Panc1 (cell line): Measurements from ENCODE around the gene RAC3. TPM values are rescaled to one million over a fixed set of nuclear protein-coding genes. Genes with fewer than 3 reads are reported as not detected.

Experiments
- ATAC-seq: fragments of 200-7000 bp; cut with Tn5 transposase; 2 replicates; pipeline ENCODE4 v1.9.1; 2020; ENCODE audit warnings: mild to moderate bottlenecking, moderate library complexity
- BruUV-seq: library from RNA; stranded (reverse); fragments of 400-500 nt; replicated peaks from 2 replicates; lab custom pipeline; 2021; lab: Mats Ljungman, UMichigan
- CTCF ChIA-PET: fragments of 300-600 bp; sonication (Branson Sonifier 250); formaldehyde crosslinking; loops from one replicate; lab custom pipeline; 2022; ENCODE audit warnings: antibody characterized with exemption; lab: Charles Lee
- POLR2A ChIA-PET: fragments of 300-600 bp; sonication (Branson Sonifier 250); formaldehyde crosslinking; loops from one replicate; lab custom pipeline; 2022; ENCODE audit warnings: antibody characterized with exemption; lab: Charles Lee
- DNase-seq: peaks from one replicate; pipeline ENCODE4 v3.0.0-alpha.2; 2010; ENCODE audit warnings: low read depth, low spot score
- H3K27ac ChIP-seq: 2 replicates; pipeline ENCODE4 v1.5.1; 2011; ENCODE audit warnings: mild to moderate bottlenecking, low read length, inconsistent platforms
- H3K27me3 ChIP-seq: fragments of 200-500 bp; sonication (Bioruptor generic); 2 replicates; pipeline ENCODE4 v1.6.0; 2014; ENCODE audit warnings: low read length, inconsistent platforms; ENCODE audit not compliant: control insufficient read depth, insufficient read depth
- H3K36me3 ChIP-seq: fragments of 200-500 bp; sonication (Bioruptor generic); 2 replicates; pipeline ENCODE4 v1.5.1; 2014; ENCODE audit warnings: inconsistent platforms, mild to moderate bottlenecking, low read length, moderate library complexity; ENCODE audit not compliant: control insufficient read depth, insufficient read depth
- H3K4me1 ChIP-seq: 2 replicates; pipeline ENCODE4 v1.5.1; 2011; ENCODE audit warnings: inconsistent platforms, mild to moderate bottlenecking, low read length, moderate library complexity; ENCODE audit not compliant: control insufficient read depth, insufficient read depth
- H3K4me3 ChIP-seq, 2 experiments: 2 replicates each; pipeline ENCODE4 v1.5.1; 2011 to 2012; ENCODE audit warnings: low read depth in 2 of 2, low read length in 2 of 2, mild to moderate bottlenecking in 2 of 2, inconsistent platforms in 1 of 2, moderate library complexity in 1 of 2
- H3K9me3 ChIP-seq: fragments of 200-500 bp; sonication (Bioruptor generic); 2 replicates; pipeline ENCODE4 v1.5.1; 2014; ENCODE audit warnings: low read depth, mild to moderate bottlenecking, inconsistent platforms, low read length, moderate library complexity; ENCODE audit not compliant: control insufficient read depth, insufficient read depth
- POLR2AphosphoS5 ChIP-seq: IDR thresholded peaks from 2 replicates; pipeline ENCODE4 v1.6.1; 2012; ENCODE audit warnings: mild to moderate bottlenecking, low read depth, low read length, moderate library complexity
- REST ChIP-seq, 2 experiments: IDR thresholded peaks; 2 replicates each; pipeline ENCODE4 v1.6.1; 2011 to 2012; ENCODE audit warnings: low read depth in 2 of 2, control low read depth in 1 of 2, low read length in 1 of 2, mild to moderate bottlenecking in 1 of 2, moderate library complexity in 1 of 2; ENCODE audit not compliant: insufficient read depth in 1 of 2
- SIN3A ChIP-seq: IDR thresholded peaks from 2 replicates; pipeline ENCODE4 v1.6.1; 2012; ENCODE audit warnings: low read depth, mild to moderate bottlenecking, low read length, moderate library complexity, borderline replicate concordance; ENCODE audit not compliant: insufficient read depth
- TCF7L2 ChIP-seq: IDR thresholded peaks from 2 replicates; pipeline ENCODE4 v1.6.1; 2011; ENCODE audit warnings: mild to moderate bottlenecking, low read depth, low read length, inconsistent platforms
- in situ Hi-C: cut with HindIII; loops from 2 replicates; pipeline ENCODE4 v1.10.0; 2016; ENCODE audit warnings: low sequenced_read_pairs, low pct_unique_long_range_greater_than_20kb
- intact Hi-C: fragments of 100-400 bp; cut with micrococcal nuclease; formaldehyde crosslinking; loops from one replicate; pipeline ENCODE4 v1.10.0; 2022; ENCODE audit not compliant: unreplicated experiment
- total RNA-seq: library from RNA; stranded (reverse); gene quantifications from one replicate; pipeline ENCODE4 v1.2.1, GENCODE V29; 2021; ENCODE audit not compliant: unreplicated experiment
- TF ChIP-seq, protein P1 (sequence below): fragments of 450-650 bp; IDR thresholded peaks from 2 replicates; pipeline ENCODE4 v1.5.1; 2017; ENCODE audit warnings: mild to moderate bottlenecking

Gene RAC3
- total RNA-seq, 1 experiment from 2014 or later, result 39.4 TPM

GRCh38 chr17:81983639-81984373 lies 47.7 kb upstream of the RAC3 start:
- CTCF ChIA-PET, result interaction anchor here (0.7 kb wide), 1 partner anchor 30 kb away, joined by 5 read pairs; no protein-coding TSS in a partner anchor
- no peak overlapping the region for H3K27ac ChIP-seq

GRCh38 chr17:81984773-81985410 lies 46.6 kb upstream of the RAC3 start:
- no peaks in the 10 kb centered on the region for H3K27me3 ChIP-seq
- intact Hi-C loops, result no loop called here
- H3K36me3 ChIP-seq, result no peaks in the 10 kb centered on the region
- no peak for DNase-seq
- H3K4me1 ChIP-seq, result no peaks in the 10 kb centered on the region
- no peaks in the 10 kb centered on the region for H3K9me3 ChIP-seq
- no peak overlapping the region for H3K4me3 ChIP-seq
- POLR2A ChIA-PET, result no interaction called here
- no TSS peak for BruUV-seq
- no peak overlapping the region for H3K27ac ChIP-seq
- in situ Hi-C loops, result no loop called here
- TF ChIP-seq POLR2AphosphoS5 (no peak), SIN3A (no peak), REST (IDR thresholded peaks at IDR 0.05; ENCODE audit: insufficient read depth in 1 of 2, low read depth in 2 of 2, low read length in 1 of 2) (no peak), TCF7L2 (no peak)
- TF ChIP-seq, protein P1, sequence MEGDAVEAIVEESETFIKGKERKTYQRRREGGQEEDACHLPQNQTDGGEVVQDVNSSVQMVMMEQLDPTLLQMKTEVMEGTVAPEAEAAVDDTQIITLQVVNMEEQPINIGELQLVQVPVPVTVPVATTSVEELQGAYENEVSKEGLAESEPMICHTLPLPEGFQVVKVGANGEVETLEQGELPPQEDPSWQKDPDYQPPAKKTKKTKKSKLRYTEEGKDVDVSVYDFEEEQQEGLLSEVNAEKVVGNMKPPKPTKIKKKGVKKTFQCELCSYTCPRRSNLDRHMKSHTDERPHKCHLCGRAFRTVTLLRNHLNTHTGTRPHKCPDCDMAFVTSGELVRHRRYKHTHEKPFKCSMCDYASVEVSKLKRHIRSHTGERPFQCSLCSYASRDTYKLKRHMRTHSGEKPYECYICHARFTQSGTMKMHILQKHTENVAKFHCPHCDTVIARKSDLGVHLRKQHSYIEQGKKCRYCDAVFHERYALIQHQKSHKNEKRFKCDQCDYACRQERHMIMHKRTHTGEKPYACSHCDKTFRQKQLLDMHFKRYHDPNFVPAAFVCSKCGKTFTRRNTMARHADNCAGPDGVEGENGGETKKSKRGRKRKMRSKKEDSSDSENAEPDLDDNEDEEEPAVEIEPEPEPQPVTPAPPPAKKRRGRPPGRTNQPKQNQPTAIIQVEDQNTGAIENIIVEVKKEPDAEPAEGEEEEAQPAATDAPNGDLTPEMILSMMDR, result no peak
- CTCF ChIA-PET, result no interaction called here
- no peak for ATAC-seq

More at GRCh38 chr17:81983639-81984373, 47.7 kb upstream of the RAC3 start:
- ATAC-seq (no peak), DNase-seq (no peak)
- Histone ChIP-seq H3K9me3 (no peaks in the 10 kb centered on the region), H3K4me1 (0 out of 2 replicates have a peak, but pooled peaks cover under 1% of the 10 kb centered on the region), H3K36me3 (no peaks in the 10 kb centered on the region), H3K27me3 (no peaks in the 10 kb centered on the region), H3K4me3 (no peak overlapping the region)
- in situ Hi-C loops (no loop called here), intact Hi-C loops (no loop called here)
- POLR2A ChIA-PET, result interaction anchor here (0.7 kb wide), 1 partner anchor 252 kb away, joined by 4 read pairs; no protein-coding TSS in a partner anchor
- no TSS peak for BruUV-seq
- TF ChIP-seq REST (IDR thresholded peaks at IDR 0.05; ENCODE audit: insufficient read depth in 1 of 2, low read depth in 2 of 2, low read length in 1 of 2), result no peak
- TF ChIP-seq TCF7L2, result no peak
